ENCODE data around the gene GRIK4.

GRCh38 chr11:120548682-120549209 is 37.2 kb downstream of the GRIK4 start:
- TF ChIP-seq POLR2AphosphoS5 (IDR thresholded peaks at IDR 0.05; ENCODE audit: low read depth) = no peak
- TF ChIP-seq, protein P1, sequence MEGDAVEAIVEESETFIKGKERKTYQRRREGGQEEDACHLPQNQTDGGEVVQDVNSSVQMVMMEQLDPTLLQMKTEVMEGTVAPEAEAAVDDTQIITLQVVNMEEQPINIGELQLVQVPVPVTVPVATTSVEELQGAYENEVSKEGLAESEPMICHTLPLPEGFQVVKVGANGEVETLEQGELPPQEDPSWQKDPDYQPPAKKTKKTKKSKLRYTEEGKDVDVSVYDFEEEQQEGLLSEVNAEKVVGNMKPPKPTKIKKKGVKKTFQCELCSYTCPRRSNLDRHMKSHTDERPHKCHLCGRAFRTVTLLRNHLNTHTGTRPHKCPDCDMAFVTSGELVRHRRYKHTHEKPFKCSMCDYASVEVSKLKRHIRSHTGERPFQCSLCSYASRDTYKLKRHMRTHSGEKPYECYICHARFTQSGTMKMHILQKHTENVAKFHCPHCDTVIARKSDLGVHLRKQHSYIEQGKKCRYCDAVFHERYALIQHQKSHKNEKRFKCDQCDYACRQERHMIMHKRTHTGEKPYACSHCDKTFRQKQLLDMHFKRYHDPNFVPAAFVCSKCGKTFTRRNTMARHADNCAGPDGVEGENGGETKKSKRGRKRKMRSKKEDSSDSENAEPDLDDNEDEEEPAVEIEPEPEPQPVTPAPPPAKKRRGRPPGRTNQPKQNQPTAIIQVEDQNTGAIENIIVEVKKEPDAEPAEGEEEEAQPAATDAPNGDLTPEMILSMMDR (IDR thresholded peaks at IDR 0.05; ENCODE audit: insufficient read depth, low read length) = no peak
